HFF-Myc (cell line): Measurements from ENCODE around the gene ASXL2.

Source experiments
- DNase-seq: peaks from one replicate; pipeline ENCODE4 v3.0.0-alpha.2; 2011; ENCODE audit warnings: low read depth; ENCODE audit errors: extremely low read depth
- H3K4me3 ChIP-seq: replicated peaks from 2 replicates; pipeline ENCODE4 v1.5.1; 2011; ENCODE audit warnings: low read depth, mild to moderate bottlenecking, control low read depth, low read length
- CTCF ChIP-seq: IDR thresholded peaks from 2 replicates; pipeline ENCODE4 v1.5.1; 2012; ENCODE audit warnings: mild to moderate bottlenecking, low read depth, low read length, control low read depth; ENCODE audit errors: missing control alignments

Gene ASXL2

GRCh38 chr2:25881764-25882163 lies 3.5 kb upstream of the ASXL2 start:
- H3K4me3 ChIP-seq, result no peak overlapping the region
- no peak for DNase-seq
- TF ChIP-seq CTCF, result no peak

GRCh38 chr2:25879133-25879730 lies 945 bp upstream of the ASXL2 start:
- no peak for TF ChIP-seq CTCF
- peak; percentile 20 for DNase-seq
- peak overlapping the region; percentile 96 for H3K4me3 ChIP-seq

GRCh38 chr2:25877431-25878360 lies 591 bp downstream of the ASXL2 start:
- DNase-seq, result peak; percentile 16
- peak overlapping the region; percentile 96 for H3K4me3 ChIP-seq
- no peak for TF ChIP-seq CTCF

GRCh38 chr2:25872134-25872533 lies 6.2 kb downstream of the ASXL2 start:
- no peak for TF ChIP-seq CTCF
- no peak for DNase-seq
- H3K4me3 ChIP-seq, result no peak overlapping the region

GRCh38 chr2:25867396-25868003 lies 10.8 kb downstream of the ASXL2 start:
- TF ChIP-seq CTCF, result no peak
- H3K4me3 ChIP-seq, result no peak overlapping the region
- DNase-seq, result no peak

GRCh38 chr2:25856377-25856776 lies 21.9 kb downstream of the ASXL2 start:
- no peak overlapping the region for H3K4me3 ChIP-seq
- no peak for DNase-seq
- no peak for TF ChIP-seq CTCF
